ENCODE measurements around the gene CTTNBP2. TPM values are rescaled to one million over a fixed set of nuclear protein-coding genes. Genes with fewer than 3 reads are reported as not detected.

CTTNBP2 gene
- total and polyA plus RNA-seq, 10 of the 15 experiments (the other 5 are each of a cell fraction or from before 2014, with no cell fraction given), result 0.04 to 0.43 TPM; not detected in 8

- TF ChIP-seq CBX5 (IDR thresholded peaks at IDR 0.05; ENCODE audit: low read depth) (no peak), POLR2A (IDR thresholded peaks at IDR 0.05; ENCODE audit: low read depth, low read length) (no peak), ZNF384 (IDR thresholded peaks at IDR 0.05; ENCODE audit: borderline replicate concordance, low read depth, low read length) (no peak), TBL1XR1 (IDR thresholded peaks at IDR 0.05; ENCODE audit: low read depth, low read length) (no peak), SMC3 (IDR thresholded peaks at IDR 0.05; ENCODE audit: borderline replicate concordance, low read length) (no peak), ZNF592 (IDR thresholded peaks at IDR 0.05) (no peak), MTA3 (IDR thresholded peaks at IDR 0.05; ENCODE audit: borderline replicate concordance, low read length) (peak; percentile 35; the same call in 1 of the 2 replicates), CBFB (IDR thresholded peaks at IDR 0.05; ENCODE audit: low read depth) (no peak), SIX5 (IDR thresholded peaks at IDR 0.05; ENCODE audit: low read depth, low read length, severe bottlenecking) (no peak), KAT2A (conservative IDR thresholded peaks at IDR 0.05; ENCODE audit: control insufficient read depth, low read depth, low read length) (no peak), ZNF217 (IDR thresholded peaks at IDR 0.05) (no peak), NFXL1 (IDR thresholded peaks at IDR 0.05; ENCODE audit: borderline replicate concordance) (no peak), RUNX3 (IDR thresholded peaks at IDR 0.05; ENCODE audit: low read length) (peak; percentile 81), RFX5 (IDR thresholded peaks at IDR 0.05; ENCODE audit: low read depth, low read length) (no peak), CHD1 (IDR thresholded peaks at IDR 0.05; ENCODE audit: low read depth, low read length) (no peak), IRF3 (IDR thresholded peaks at IDR 0.05) (no peak), CREM (IDR thresholded peaks at IDR 0.05; ENCODE audit: low read depth) (no peak)
- TF ChIP-seq, protein P1, sequence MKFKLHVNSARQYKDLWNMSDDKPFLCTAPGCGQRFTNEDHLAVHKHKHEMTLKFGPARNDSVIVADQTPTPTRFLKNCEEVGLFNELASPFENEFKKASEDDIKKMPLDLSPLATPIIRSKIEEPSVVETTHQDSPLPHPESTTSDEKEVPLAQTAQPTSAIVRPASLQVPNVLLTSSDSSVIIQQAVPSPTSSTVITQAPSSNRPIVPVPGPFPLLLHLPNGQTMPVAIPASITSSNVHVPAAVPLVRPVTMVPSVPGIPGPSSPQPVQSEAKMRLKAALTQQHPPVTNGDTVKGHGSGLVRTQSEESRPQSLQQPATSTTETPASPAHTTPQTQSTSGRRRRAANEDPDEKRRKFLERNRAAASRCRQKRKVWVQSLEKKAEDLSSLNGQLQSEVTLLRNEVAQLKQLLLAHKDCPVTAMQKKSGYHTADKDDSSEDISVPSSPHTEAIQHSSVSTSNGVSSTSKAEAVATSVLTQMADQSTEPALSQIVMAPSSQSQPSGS (IDR thresholded peaks at IDR 0.05; ENCODE audit: low read length), result peak; percentile 44; the same call in 1 of the 2 replicates
- TF ChIP-seq, protein P2, sequence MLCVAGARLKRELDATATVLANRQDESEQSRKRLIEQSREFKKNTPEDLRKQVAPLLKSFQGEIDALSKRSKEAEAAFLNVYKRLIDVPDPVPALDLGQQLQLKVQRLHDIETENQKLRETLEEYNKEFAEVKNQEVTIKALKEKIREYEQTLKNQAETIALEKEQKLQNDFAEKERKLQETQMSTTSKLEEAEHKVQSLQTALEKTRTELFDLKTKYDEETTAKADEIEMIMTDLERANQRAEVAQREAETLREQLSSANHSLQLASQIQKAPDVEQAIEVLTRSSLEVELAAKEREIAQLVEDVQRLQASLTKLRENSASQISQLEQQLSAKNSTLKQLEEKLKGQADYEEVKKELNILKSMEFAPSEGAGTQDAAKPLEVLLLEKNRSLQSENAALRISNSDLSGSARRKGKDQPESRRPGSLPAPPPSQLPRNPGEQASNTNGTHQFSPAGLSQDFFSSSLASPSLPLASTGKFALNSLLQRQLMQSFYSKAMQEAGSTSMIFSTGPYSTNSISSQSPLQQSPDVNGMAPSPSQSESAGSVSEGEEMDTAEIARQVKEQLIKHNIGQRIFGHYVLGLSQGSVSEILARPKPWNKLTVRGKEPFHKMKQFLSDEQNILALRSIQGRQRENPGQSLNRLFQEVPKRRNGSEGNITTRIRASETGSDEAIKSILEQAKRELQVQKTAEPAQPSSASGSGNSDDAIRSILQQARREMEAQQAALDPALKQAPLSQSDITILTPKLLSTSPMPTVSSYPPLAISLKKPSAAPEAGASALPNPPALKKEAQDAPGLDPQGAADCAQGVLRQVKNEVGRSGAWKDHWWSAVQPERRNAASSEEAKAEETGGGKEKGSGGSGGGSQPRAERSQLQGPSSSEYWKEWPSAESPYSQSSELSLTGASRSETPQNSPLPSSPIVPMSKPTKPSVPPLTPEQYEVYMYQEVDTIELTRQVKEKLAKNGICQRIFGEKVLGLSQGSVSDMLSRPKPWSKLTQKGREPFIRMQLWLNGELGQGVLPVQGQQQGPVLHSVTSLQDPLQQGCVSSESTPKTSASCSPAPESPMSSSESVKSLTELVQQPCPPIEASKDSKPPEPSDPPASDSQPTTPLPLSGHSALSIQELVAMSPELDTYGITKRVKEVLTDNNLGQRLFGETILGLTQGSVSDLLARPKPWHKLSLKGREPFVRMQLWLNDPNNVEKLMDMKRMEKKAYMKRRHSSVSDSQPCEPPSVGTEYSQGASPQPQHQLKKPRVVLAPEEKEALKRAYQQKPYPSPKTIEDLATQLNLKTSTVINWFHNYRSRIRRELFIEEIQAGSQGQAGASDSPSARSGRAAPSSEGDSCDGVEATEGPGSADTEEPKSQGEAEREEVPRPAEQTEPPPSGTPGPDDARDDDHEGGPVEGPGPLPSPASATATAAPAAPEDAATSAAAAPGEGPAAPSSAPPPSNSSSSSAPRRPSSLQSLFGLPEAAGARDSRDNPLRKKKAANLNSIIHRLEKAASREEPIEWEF (IDR thresholded peaks at IDR 0.05; ENCODE audit: insufficient replicate concordance, low read depth, low read length), result no peak
These were observed 81.1 kb downstream of the CTTNBP2 start (continued) for GRCh38 chr7:117791877-117792780.
